ENCODE results near the gene RHOXF2B.

DNA sequence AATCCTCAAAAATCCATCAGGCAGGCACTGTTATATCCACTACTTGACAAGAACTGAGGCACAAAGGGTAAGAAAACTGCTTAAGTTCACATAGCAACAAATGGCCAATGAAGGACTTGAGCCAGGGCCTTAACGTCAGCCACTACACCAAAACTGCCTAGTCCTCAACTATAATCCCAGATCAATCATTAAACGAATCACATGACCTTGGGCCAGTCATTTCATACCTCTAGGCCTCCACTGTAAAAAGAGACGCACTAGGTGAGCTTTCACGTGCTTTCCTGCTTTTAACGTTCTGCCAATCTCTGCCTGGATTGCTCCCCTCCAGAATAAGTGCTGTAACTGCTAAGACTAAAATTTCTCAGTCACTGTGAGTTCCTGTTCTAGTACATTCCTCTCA, 54.7 kb downstream of the RHOXF2B start:
- TF ChIP-seq SMC3 (conservative IDR thresholded peaks at IDR 0.05; ENCODE audit: poor library complexity), result no peak
- no peak for TF ChIP-seq CTCF (IDR thresholded peaks at IDR 0.05; ENCODE audit: poor library complexity, severe bottlenecking)
- TF ChIP-seq EZH2 (IDR thresholded peaks at IDR 0.05; ENCODE audit: borderline replicate concordance, insufficient read depth, low read length, poor library complexity, severe bottlenecking), result no peak

Measured in neural cell (in vitro differentiated cells).